ENCODE data around the gene RCOR1. TPM values are rescaled to one million over a fixed set of nuclear protein-coding genes. Genes with fewer than 3 reads are reported as not detected.

Gene RCOR1
- total and polyA plus RNA-seq, 2 experiments from 2014 or later: 9.9 to 30.2 TPM

GRCh38 chr14:102620413-102620812 lies 28.0 kb downstream of the RCOR1 start:
- TF ChIP-seq EZH2phosphoT487 (IDR thresholded peaks at IDR 0.05; ENCODE audit: low read depth, severe bottlenecking, unreplicated experiment) (no peak), EZH2 (IDR thresholded peaks at IDR 0.05; ENCODE audit: borderline replicate concordance) (no peak)
- TF ChIP-seq, protein P1, sequence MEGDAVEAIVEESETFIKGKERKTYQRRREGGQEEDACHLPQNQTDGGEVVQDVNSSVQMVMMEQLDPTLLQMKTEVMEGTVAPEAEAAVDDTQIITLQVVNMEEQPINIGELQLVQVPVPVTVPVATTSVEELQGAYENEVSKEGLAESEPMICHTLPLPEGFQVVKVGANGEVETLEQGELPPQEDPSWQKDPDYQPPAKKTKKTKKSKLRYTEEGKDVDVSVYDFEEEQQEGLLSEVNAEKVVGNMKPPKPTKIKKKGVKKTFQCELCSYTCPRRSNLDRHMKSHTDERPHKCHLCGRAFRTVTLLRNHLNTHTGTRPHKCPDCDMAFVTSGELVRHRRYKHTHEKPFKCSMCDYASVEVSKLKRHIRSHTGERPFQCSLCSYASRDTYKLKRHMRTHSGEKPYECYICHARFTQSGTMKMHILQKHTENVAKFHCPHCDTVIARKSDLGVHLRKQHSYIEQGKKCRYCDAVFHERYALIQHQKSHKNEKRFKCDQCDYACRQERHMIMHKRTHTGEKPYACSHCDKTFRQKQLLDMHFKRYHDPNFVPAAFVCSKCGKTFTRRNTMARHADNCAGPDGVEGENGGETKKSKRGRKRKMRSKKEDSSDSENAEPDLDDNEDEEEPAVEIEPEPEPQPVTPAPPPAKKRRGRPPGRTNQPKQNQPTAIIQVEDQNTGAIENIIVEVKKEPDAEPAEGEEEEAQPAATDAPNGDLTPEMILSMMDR (IDR thresholded peaks at IDR 0.05; ENCODE audit: poor library complexity): no peak
- peaks cover 100% of the 10 kb centered on the region for H3K79me2 ChIP-seq
- peaks cover 89% of the 10 kb centered on the region for H4K20me1 ChIP-seq (ENCODE audit: insufficient read depth, poor library complexity, severe bottlenecking)
- no peak for DNase-seq (ENCODE audit: low spot score)
- WGBS (ENCODE audit: low lambda C conversion rate, missing lambda C conversion rate): 91% methylated on average over 9 of the region's 9 CpGs
- no peak overlapping the region for H2AFZ ChIP-seq
- H3K9me2 ChIP-seq (replicated peaks; ENCODE audit: insufficient read depth): no peaks in the 10 kb centered on the region
- H3K27ac ChIP-seq: no peak overlapping the region
- no peaks in the 10 kb centered on the region for H3K4me1 ChIP-seq (ENCODE audit: insufficient read depth)
- H3K9me3 ChIP-seq (ENCODE audit: low read depth): no peaks in the 10 kb centered on the region
- no peaks in the 10 kb centered on the region for H3K27me3 ChIP-seq
- H3K4me2 ChIP-seq: no peak overlapping the region
- H3K36me3 ChIP-seq (replicated peaks; ENCODE audit: insufficient read depth, low read depth): no peaks in the 10 kb centered on the region
- H3K4me3 ChIP-seq: no peak overlapping the region

- Histone ChIP-seq H4K20me1 (ENCODE audit: insufficient read depth, poor library complexity, severe bottlenecking) (peaks cover 91% of the 10 kb centered on the region), H3K9me2 (replicated peaks; ENCODE audit: insufficient read depth) (no peaks in the 10 kb centered on the region), H3K27ac (no peak overlapping the region), H3K9me3 (ENCODE audit: low read depth) (no peaks in the 10 kb centered on the region), H3K4me1 (ENCODE audit: insufficient read depth) (no peaks in the 10 kb centered on the region), H2AFZ (no peak overlapping the region), H3K4me2 (no peak overlapping the region), H3K79me2 (peaks cover 100% of the 10 kb centered on the region), H3K4me3 (no peak overlapping the region), H3K36me3 (replicated peaks; ENCODE audit: insufficient read depth, low read depth) (no peaks in the 10 kb centered on the region), H3K27me3 (no peaks in the 10 kb centered on the region)
- DNase-seq (ENCODE audit: low spot score): no peak
- 72% methylated on average over 10 of the region's 10 CpGs for WGBS (ENCODE audit: low lambda C conversion rate, missing lambda C conversion rate)
- TF ChIP-seq EZH2 (IDR thresholded peaks at IDR 0.05; ENCODE audit: borderline replicate concordance) (no peak), EZH2phosphoT487 (IDR thresholded peaks at IDR 0.05; ENCODE audit: low read depth, severe bottlenecking, unreplicated experiment) (no peak)
- TF ChIP-seq, protein P1 (IDR thresholded peaks at IDR 0.05; ENCODE audit: poor library complexity): no peak
These were observed 29.9 kb downstream of the RCOR1 start for GRCh38 chr14:102622262-102622885.

DNA sequence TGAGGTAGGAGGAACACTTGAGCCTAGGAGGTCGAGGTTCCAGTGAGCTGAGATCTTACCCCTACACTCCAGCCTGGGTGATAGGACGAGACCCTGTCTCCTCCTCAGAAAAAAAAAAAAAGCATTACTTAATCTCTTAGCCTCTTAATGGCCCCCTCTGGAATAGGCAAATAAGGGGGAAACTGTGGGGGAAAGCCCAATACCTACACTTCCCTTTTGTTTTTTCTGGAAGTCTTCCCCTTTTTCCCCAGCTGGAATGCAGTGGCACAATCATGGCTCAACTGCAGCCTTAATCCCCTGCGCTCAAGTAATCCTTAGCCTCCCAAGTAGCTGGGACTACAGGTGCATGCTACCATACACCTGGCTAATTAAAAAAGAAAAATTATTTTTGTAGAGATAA lies 32.2 kb downstream of the RCOR1 start:
- 98% methylated on average over 3 of the region's 3 CpGs for whole genome bisulfite sequencing (ENCODE audit: low lambda C conversion rate, missing lambda C conversion rate)
- Histone ChIP-seq H3K9me3 (ENCODE audit: low read depth) (no peaks in the 10 kb centered on the region), H2AFZ (no peak overlapping the region), H3K36me3 (replicated peaks; ENCODE audit: insufficient read depth, low read depth) (no peaks in the 10 kb centered on the region), H3K27ac (no peak overlapping the region), H4K20me1 (ENCODE audit: insufficient read depth, poor library complexity, severe bottlenecking) (peaks cover 92% of the 10 kb centered on the region), H3K4me3 (no peak overlapping the region), H3K27me3 (no peaks in the 10 kb centered on the region), H3K79me2 (peaks cover 100% of the 10 kb centered on the region), H3K9me2 (replicated peaks; ENCODE audit: insufficient read depth) (no peaks in the 10 kb centered on the region), H3K4me2 (no peak overlapping the region), H3K4me1 (ENCODE audit: insufficient read depth) (peaks cover 4% of the 10 kb centered on the region)
- DNase-seq (ENCODE audit: low spot score): no peak
- TF ChIP-seq EZH2 (IDR thresholded peaks at IDR 0.05; ENCODE audit: borderline replicate concordance): no peak
- TF ChIP-seq, protein P1 (IDR thresholded peaks at IDR 0.05; ENCODE audit: poor library complexity): no peak
- no peak for TF ChIP-seq EZH2phosphoT487 (IDR thresholded peaks at IDR 0.05; ENCODE audit: low read depth, severe bottlenecking, unreplicated experiment)

Data from hepatocyte (in vitro differentiated cells).